ENCODE results near the gene UMODL1. TPM values are rescaled to one million over a fixed set of nuclear protein-coding genes. Genes with fewer than 3 reads are reported as not detected.

UMODL1 gene
- total and polyA plus RNA-seq, 10 of the 15 experiments (the other 5 are each of a cell fraction or from before 2014, with no cell fraction given), result 0.01 to 0.11 (median 0.03) TPM; not detected in 5

GRCh38 chr21:42038826-42039425 is 32.2 kb upstream of the UMODL1 start:
- WGBS (ENCODE audit: insufficient coverage, insufficient replicate concordance, low lambda C conversion rate, missing lambda C conversion rate), result 48% methylated on average over 8 of the region's 8 CpGs
- Histone ChIP-seq H3K79me2 (ENCODE audit: control insufficient read depth, insufficient read depth, low read length) (no peaks in the 10 kb centered on the region), H3K4me1 (ENCODE audit: control insufficient read depth, insufficient read depth, low read length) (no peaks in the 10 kb centered on the region), H3K27ac (ENCODE audit: control insufficient read depth, insufficient read depth) (no peak overlapping the region), H2AFZ (ENCODE audit: control insufficient read depth, low read depth, low read length) (no peak overlapping the region), H3K36me3 (ENCODE audit: control insufficient read depth in 2 of 2, insufficient read depth in 2 of 2, low read length in 1 of 2) (no peaks in the 10 kb centered on the region), H3K9ac (ENCODE audit: control insufficient read depth, insufficient read depth, low read length) (no peak overlapping the region), H3K27me3 (replicated peaks in 1 of 2; ENCODE audit: control insufficient read depth in 2 of 2, insufficient read depth in 2 of 2, low read length in 1 of 2) (no peaks in the 10 kb centered on the region; a peak in 2 of 4 replicates), H3K4me2 (ENCODE audit: control insufficient read depth, insufficient read depth) (no peak overlapping the region), H3K4me3 (no peak overlapping the region), H3K9me3 (replicated peaks; ENCODE audit: control insufficient read depth, insufficient read depth, low read length) (no peaks in the 10 kb centered on the region; the same call in 2 of the 3 replicates), H4K20me1 (ENCODE audit: control insufficient read depth, insufficient read depth) (no peaks in the 10 kb centered on the region)
- intact Hi-C loops (cut with micrococcal nuclease; ENCODE audit: unreplicated experiment), result no loop called here
- no peak for TF ChIP-seq NFYA (IDR thresholded peaks at IDR 0.05; ENCODE audit: borderline replicate concordance, low read depth, low read length)
- TF ChIP-seq TCF12 (IDR thresholded peaks at IDR 0.05; ENCODE audit: low read depth, low read length), result no peak
- TF ChIP-seq ZNF24 (IDR thresholded peaks at IDR 0.05), result no peak
- no peak for TF ChIP-seq GATAD2B (conservative IDR thresholded peaks at IDR 0.05; ENCODE audit: low read depth)
- TF ChIP-seq SMC3 (IDR thresholded peaks at IDR 0.05; ENCODE audit: borderline replicate concordance, low read length), result no peak
- no peak for TF ChIP-seq RUNX3 (IDR thresholded peaks at IDR 0.05; ENCODE audit: low read length)
- TF ChIP-seq SMAD5 (IDR thresholded peaks at IDR 0.05; ENCODE audit: low read depth), result no peak
- TF ChIP-seq IKZF2 (IDR thresholded peaks at IDR 0.05), result no peak
- TF ChIP-seq SUPT20H (IDR thresholded peaks at IDR 0.05; ENCODE audit: borderline replicate concordance, control insufficient read depth, low read depth, low read length), result no peak
- in situ Hi-C loops (cut with MboI), result no loop called here
- RAD21 ChIA-PET (ENCODE audit: unreplicated experiment), result interaction anchor here (0.7 to 1.3 kb wide), 2 partner anchors 69 to 73 kb away, joined by 3 read pairs; no protein-coding TSS in a partner anchor
- BruUV-seq (replicated peaks), result no TSS peak
- FAIRE-seq (no peak), DNase-seq (ENCODE audit: low read depth, low spot score) (no peak), ATAC-seq (no peak)
- SMC1A ChIA-PET (ENCODE audit: uncharacterized antibody, unreplicated experiment), result no interaction called here
- CTCF ChIA-PET, result interaction anchor here (1.0 kb wide), 1 partner anchor 22 kb away, joined by 3 read pairs; no protein-coding TSS in a partner anchor
- POLR2A ChIA-PET, result no interaction called here

All from GM12878 (cell line).